ENCODE data around the gene MAMDC4.
"Not testable (repeated sequence)": the region's sequence is repeated elsewhere in the genome, so short reads cannot be mapped to it uniquely, and the experiment has no call there.

MAMDC4 gene

DNA sequence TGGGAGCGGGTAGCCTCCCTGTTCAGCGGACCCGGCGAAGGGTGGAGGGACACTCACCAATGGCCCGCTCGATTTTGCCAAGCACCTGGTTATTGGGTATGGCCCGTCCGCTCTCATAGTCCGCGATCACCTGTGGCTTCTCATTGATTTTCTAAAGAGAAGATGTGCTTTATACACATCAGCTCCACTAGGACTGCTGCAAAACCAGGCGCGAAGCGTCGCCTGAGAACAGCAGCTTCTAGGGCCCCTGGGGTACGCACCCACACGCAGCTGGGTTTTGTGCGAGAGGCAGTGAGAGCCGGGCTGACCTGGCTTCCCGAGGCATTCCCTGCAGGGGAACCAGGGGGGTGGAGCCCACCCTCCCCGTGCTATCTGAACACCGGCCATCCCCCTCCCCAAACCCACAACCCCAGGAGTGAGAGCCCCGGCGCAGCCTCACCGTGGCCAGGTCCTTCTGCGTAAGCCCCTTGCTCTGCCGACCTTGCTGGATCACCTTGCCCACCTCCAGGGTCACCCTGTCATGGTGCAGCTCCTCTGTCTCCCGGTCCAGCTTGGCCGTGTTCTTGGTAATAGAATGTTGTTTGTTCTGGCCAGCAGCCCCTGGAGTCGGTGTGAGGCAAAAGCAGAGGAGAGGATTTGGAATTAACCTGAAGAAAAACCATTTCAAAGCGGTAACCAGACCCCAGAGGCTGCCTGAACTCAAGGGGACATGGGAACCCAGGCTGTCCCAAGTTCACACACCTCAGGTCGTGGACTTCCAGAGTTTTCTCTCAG lies 10.9 kb downstream of the MAMDC4 start:
- no peak for DNase-seq (ENCODE audit: low read depth)

DNA sequence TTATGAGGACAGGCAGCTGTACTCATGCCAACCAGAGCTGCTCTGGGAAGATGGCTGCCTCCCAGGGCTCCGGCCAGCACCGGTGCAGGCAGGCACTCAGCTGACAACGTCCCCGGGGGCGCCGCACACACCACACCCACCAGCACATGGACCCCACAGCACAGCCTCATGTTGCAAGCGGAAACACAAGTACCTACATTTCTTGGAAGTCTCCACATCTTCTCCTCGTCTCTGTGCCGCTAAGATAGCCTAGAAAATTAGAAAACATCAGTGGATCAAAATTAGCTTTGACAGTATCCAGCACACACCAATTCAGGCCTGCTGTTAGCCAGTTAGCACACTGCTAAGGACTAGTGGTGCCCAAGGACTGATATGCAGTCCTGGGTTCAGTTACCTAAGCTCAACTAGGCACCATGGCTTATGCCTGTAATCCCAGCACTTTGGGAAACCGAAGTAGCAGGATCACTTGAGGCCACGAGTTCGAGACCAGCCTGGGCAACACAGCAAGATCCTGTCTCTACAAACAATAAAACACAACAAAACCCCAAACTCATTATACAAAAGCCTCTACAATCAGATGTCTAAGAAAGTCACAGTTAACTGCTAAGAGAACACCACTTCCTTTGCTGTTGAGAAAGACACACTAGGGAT lies 11.6 kb downstream of the MAMDC4 start:
- DNase-seq (ENCODE audit: low read depth): no peak

DNA sequence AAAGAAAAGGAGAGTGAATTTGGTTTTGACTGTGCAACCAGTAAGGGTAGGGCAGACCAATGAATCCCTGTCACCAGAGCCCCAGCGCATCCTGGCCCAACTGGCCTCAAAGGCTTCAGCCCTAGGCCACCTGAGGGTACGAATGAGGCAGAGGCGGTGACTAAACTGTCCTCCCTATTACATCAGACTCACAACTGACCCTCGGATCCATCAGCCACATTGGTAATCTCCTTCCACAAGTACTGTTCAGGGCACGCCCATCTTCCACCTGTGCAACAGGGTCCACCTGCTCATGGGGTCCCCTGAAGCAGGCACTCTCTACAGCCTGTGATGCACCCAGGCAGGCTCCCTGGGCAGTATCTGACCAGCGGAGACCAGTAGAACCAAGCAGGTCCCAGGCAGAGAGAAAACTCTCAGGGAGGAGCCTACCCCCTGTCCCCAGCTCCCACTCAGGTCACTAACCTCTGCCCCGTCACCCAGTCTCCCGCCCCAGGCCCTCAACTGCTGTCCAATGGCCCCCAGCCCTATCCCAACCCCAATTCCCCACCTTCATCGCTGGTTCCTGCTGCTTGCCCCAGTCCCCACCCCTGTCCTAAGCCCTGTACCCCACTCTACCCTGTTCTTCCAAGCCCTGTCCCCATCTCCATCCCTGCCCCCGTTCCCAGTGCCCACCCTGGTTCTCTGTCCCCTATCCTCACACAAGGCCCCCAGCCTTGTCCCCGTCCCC lies 13.1 kb downstream of the MAMDC4 start:
- DNase-seq (ENCODE audit: low read depth): no peak

DNA sequence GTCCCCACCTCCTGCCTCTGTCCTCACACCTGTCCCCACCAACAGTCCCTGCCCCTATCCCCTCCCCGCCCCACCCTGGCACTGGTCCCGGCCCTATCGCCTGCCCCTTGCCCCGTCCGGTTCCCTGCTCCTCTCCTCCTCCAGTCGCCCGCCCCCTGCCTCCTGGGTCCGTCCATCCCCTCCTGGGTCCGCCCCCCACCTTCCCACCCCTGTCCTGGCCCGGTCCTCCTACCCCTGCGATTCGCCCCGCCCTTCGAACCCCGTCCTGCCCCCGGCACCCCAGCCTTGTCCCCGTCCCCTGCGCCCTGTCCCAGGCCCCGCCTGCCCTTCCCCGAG lies 13.6 kb downstream of the MAMDC4 start:
- no peak for DNase-seq (ENCODE audit: low read depth)

DNA sequence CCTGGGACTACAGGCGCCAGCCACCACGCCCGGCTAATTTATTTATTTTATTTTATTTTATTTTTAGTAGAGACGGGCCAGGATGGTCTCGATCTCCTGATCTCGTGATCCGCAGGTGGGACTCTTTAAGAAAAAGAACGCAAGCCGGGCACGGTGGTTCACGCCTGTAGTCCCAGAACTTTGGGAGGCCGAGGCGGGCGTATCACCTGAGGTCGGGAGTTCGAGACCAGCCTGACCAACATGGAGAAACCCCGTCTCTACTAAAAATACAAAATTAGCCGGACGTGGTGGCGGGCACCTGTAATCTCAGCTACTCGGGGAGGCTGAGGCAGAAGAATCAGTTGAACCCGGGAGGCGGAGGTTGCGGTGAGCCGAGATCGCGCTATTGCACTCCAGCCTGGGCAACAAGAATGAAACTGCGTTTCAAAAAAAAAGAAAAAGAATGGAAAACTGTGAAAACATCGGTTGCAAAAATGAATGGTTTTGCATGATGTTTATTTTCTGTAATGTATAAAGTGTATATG lies 14.8 kb downstream of the MAMDC4 start:
- not testable (repeated sequence) for DNase-seq (ENCODE audit: low read depth)

DNA sequence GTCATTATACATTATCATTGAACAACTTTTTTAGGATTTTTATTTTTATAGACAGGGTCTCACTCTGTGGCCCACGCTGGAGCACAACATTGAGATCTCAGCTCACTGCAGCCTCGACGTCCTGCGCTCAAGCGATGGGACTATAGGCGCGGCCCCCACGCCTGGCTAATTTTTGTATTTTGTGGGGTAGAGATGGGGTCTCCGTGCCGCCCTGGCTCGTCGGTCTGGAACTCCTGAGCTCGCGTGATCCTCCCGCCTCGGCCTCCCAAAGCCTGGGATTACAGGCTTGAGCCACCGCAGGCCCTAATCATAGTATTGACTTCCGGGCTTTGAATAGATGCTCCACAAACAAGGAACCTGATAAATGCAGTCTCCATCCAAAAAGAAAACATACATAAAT lies 15.3 kb downstream of the MAMDC4 start:
- DNase-seq (ENCODE audit: low read depth): no peak

DNA sequence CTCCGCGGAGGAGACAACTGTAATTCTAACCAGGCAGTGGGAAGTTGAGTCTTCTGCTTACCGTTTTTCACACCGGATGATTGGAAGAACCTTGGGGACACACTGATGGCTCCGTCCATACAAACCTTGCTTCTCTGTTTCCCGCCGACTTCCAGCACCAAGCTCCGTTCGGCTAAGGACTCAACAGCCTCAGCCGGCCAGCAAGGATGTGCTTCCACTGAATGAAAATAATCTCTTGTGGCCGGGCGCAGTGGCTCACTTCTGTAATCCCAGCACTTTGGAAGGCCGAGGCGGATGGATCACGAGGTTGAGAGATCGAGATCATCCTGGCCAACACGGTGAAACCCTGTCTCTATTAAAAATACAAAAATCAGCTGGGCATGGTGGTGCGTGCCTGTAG lies 15.8 kb downstream of the MAMDC4 start:
- no peak for DNase-seq (ENCODE audit: low read depth)

DNA sequence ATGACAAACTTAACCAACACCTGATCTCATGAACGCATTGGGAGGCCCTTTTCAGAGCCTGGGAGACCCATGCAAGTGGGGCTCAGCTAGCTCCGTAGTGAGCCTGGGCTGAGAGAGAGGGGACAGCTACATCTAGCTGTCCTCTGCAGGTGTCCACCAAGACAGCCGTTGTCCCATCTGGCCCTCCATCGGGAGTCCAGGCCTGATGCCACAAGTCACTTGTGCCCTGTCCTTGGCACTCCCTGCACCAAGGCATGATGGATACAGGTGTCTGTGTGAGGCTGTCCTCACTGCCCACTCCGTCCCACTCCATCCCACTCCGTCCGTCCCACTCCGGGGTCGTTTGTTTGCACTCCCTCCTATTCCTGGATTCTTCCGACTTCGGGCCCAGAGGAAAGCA lies 16.5 kb downstream of the MAMDC4 start:
- DNase-seq (ENCODE audit: low read depth): no peak

DNA sequence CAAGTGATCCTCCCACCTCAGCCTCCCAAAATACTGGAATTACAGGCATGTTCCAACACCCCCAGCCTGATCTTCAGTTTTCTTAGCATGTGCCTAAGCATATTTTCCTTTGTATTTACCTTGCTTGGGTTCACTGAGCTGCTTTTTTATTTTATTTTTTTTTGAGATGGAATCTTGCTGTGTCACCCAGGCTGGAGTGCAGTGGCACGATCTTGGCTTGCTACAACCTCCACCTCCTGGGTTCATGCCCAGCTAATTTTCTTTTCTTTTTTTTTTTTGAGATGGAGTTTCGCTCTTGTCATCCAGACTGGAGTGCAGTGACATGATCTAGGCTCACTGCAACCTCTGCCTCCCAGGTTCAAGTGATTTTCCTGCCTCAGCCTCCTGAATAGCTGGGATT lies 17.5 kb downstream of the MAMDC4 start:
- DNase-seq (ENCODE audit: low read depth): not testable (repeated sequence)

DNA sequence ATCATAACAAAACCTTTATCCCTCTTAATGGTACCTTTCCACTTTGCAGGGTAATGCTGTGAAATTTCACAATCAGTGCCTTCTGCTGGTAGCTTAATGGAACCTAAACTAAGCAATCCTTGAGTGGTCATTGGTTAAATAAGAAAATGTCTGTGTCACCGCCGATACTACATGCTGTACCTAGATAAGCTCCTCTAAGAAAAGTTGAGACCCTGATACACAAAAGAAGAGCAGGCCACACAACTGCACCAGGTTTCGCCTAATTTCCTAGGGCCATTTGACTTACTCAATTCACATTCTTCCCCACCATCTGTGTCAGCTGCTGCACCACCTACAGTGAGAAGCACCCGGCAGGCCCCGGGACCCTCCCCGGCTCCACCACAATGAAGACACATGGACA lies 23.0 kb downstream of the MAMDC4 start:
- no peak for DNase-seq (ENCODE audit: low read depth)

DNA sequence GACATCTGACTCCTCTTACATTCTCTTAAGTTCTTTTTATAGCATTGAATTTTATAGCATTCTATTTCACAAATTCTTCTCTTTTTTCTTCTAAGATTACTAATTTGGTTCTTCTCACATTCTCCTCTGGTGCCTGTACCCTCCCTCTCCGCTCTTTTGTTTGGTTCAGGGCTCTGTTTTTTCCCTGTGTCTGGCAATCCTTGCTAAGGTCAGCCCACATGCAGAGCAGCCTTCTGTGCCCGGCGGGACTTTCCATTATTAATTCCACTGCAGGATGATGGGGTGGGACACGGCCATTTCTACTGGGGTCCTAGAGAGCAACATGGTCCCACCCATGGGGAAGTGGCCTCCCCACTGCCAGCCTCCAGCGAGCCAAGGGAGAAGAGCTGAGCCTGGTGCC lies 24.3 kb downstream of the MAMDC4 start:
- DNase-seq (ENCODE audit: low read depth): no peak

DNA sequence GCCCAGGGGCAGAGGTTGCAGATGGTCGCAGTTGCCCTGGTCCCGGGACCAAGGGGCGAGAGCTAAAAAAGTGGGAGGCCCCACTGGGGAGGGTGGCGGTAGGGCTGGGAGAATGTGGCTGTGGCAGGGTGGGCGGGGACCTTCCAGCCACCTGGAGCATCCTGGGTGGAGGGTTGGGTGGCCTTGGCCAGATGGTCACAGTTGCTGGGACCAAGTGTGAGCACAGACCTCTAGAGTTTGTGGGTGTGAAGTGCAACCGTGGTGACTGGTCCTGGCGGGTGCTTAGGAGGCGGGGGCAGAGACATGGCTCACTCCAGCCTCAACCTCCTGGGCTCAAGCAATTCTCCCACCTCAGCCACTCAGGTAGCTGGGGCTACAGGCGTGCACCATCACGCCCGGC lies 28.5 kb downstream of the MAMDC4 start:
- no peak for DNase-seq (ENCODE audit: low read depth)

DNA sequence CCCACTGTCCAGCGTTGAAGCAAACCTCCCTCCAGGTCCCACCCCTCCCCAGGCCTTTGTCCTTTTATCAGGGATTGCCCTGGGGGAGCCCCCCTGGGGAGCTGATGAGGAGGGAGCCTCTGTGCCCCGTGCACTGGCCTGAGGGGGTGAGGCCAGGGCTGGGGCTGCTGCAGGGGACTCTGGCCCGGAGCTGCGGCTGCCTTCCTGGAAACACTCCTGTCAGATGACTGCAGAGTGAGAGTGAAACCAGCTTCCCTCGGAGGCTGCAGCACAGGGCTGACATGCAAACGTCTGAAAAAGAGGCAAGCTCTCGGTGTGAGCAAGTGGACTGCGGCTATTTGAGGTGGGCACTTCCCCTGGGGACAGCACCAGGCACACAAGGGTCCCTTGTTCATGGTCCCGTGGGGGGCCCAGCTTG lies 29.6 kb downstream of the MAMDC4 start:
- DNase-seq (ENCODE audit: low read depth): peak; percentile 56

DNA sequence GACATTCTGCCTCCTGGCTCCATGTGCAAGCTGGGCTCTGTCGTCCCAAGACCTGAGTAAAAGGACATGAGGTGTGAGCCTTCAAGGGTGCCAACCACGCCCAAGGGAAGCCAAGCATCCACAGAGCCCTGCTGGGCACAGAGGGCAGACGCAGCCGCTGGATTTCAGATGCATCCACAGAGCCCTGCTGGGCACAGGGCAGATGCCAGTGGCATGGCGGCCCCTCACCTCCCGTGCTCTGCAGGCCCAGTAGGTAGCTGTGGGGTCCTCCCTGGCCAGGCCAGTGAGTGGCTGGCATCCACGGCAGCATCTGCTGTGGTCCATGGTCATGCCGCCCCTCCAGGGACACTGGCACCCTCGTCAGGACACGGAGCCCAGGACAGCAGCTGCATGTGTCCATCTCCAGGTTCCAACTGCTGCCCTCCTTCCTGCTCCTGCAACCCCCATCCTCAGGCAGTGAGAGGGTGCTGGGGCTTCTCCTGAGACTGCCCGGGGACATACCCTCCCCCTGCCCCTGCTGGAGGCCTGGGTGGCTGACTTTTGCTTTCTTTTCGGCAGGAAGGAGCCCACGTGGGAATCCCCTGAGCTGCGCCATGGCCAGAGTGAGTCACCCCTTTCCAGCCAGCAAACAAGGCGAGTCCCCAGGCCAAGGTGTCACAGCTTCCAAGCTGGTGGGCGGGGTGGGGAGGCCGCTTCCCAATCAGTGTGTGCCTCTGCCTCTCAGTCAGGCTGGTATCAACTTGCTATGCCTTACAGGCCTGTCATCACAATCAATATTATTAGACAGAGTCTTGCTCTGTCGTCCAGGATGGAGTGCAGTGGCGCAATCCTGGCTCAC lies 30.2 kb downstream of the MAMDC4 start:
- peak; percentile 87 for DNase-seq (ENCODE audit: low read depth)

DNA sequence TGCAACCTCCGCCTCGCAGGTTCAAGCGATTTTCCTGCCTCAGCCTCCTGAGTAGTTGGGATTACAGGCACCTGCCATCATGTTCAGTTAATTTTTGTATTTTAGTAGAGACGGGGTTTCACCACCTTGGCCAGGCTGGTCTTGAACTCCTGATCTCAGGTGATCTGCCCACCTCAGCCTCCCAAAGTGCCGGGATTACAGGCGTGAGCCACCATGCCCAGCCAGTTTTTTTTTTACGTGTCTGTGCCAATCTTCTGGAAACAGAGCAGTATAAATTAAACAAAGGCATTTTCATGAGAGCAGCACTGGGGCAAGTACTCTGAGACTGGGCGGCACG lies 30.8 kb downstream of the MAMDC4 start:
- DNase-seq (ENCODE audit: low read depth): not testable (repeated sequence)

DNA sequence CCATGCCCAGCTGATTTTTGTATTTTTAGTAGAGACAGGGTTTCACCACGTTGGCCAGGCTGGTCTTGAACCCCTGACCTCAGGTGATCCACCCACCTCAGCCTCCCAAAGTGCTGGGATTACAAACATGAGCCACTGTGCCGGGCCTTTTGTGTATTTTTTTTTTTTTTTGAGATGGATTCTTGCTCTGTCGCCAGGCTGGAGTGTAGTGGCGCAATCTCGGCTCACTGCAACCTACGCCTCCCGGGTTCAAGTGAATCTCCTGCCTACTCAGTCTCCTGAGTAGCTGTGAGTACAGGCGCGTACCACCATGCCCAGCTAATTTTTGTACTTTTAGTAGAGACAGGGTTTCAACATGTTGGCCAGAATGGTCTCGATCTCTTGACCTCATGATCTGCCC lies 31.5 kb downstream of the MAMDC4 start:
- DNase-seq (ENCODE audit: low read depth): not testable (repeated sequence)

DNA sequence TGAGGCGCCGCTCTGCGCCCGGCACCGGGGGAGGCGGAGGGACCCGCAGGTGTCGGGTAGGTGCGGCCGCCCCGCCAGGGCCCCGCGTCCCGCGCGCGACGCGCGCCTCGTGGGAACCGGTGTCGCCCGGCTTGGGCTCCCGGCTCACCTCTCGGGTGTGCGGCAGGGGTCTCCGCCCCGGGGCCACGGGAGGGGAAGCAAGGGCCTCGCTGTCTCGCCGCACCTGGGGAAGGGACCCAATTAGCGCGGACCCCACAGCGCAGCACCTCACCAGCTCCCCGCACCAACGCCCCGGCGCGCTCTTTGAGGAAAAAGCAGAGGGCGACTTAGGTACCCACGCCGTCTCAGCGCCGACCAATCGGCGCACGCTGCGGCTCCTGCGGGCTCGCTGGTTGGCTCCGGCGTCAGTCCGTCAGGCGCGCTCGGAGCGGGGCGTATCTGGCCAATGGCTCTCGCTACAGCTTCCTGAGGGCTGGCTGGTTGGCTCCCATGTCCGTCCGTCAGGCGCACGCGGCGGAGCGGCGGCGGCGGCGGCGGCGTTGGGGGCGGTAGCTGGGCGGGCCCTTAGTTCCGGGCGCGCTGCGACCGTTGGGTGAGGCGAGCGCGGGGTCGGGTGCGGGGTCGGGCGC lies 33.9 kb downstream of the MAMDC4 start, which contains the start of gene TRAF2:
Gene TRAF2, plus strand, starts transcription at position 567 of the 629 bp plus-strand sequence. CDS start 12,225 bp downstream, outside the sequence.
- DNase-seq (ENCODE audit: low read depth): peak; percentile 97

DNA sequence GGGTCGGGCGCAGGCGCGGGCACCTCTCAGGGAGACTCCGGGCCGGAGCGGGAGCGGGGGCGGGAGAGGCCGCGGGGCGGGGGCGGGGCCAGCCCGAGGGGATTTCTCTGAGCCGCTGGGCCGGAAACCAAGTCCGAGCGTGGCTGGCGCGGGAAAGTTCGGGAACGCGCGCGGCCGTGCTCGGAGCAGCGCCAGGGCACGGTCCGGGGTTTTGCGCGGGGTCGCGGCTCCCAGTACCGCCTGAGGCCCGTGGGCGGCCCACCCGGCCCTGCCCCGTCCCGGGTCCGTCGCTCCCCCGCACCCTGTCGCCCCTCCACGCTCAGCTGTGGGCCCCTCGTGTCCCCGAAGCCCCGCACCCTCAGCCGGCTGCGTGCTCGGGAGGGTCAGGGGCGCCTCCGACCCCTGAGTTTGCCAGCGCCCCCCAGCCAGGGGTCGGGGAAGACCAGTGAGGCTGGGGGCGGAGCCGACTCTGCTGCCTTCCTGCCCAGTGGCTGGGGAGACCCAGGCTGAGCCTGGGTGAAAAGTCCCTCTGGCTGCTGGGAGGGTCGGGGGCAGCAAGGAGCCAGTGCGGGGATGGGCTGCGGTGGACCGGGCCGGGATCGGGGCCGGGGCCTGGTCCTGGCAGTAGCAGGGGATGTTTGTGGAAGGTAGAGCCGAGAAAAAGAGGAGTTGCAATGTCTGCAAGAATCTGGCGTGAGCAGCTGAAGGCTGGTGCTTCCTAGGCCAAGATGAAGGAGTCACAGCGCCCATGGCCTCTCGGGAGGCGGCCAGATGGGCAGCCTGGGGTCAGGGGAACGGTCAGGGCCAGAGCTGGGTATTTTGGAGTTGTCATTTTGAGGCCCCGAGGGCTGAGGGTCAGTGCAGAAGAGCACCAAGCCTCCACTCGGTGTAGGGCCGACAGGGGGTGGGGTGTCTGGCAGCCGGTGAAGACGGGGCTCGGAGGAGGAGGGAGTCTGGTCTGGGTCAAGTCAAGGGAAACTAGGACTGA lies 34.8 kb downstream of the MAMDC4 start:
- no peak for DNase-seq (ENCODE audit: low read depth)

DNA sequence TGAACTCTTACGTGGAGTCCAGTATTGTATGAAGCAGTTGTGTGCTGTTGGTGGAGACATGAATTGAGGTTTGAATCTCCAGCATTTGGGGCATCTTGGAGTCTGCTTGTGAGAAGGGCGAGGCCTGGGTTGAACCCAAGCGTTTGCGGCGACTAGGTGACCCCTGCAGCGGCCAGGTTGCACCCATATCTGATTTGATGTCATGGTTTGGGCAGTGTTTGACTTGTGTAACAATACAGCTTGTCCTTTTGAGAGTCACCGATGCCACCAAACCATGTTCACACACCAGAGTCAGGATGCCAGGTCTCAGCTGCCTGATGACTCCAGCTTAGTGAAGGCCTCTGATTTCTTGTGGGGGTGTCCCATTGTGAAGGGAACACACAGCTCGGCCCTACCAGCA lies 36.3 kb downstream of the MAMDC4 start:
- DNase-seq (ENCODE audit: low read depth): no peak

DNA sequence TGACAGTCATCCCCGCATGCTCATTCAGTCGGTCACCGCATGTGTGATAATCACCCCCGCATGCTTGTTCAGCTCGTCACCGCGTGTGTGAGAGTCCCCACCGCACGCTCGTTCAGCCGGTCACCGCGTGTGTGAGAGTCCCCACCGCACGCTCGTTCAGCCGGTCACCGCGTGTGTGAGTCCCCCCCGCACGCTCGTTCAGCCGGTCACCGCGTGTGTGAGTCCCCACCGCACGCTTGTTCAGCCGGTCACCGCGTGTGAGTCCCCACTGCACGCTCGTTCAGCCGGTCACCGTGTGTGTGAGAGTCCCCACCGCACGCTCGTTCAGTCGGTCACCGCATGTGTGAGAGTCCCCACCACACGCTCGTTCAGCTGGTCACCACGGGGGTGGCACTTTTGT lies 37.7 kb downstream of the MAMDC4 start:
- no peak for DNase-seq (ENCODE audit: low read depth)

All from activated T-cell treated with anti-CD3 and anti-CD28 coated beads for 24 hours (primary cell).